ENCODE measurements around the gene CCDC177.
"Not testable (repeated sequence)": the region's sequence is repeated elsewhere in the genome, so short reads cannot be mapped to it uniquely, and the experiment has no call there.

The CCDC177 gene

DNA sequence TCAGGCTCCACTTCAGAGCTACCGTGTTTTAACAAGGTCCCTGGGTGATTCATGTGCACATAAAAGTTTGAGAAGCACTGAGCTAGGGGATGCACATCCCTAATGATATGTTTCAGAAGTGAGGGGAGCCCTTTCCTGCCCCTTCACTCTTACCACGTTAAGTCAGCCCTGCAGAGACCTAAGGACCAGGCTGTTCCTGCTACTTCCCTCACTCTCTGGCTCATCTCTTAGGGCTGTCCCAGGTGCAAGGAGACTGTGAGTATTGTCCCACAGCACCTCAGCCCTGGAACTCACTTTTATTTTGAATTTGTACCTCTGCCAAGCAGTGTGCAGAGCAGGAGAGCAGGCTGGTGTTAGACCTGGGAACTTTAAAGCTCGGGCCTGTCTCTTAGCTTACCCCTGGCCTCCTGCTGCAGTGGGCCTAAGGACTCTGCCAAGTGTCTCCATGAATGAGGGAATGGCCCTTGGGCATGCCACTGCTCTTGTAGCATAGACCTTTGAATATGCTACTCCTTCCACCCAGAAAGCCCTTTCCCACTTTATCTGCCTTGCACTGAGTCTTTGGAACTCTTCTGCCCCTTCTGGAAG is 25.7 kb upstream of the CCDC177 start:
- no peak for DNase-seq (ENCODE audit: low read depth in 2 of 2)

DNA sequence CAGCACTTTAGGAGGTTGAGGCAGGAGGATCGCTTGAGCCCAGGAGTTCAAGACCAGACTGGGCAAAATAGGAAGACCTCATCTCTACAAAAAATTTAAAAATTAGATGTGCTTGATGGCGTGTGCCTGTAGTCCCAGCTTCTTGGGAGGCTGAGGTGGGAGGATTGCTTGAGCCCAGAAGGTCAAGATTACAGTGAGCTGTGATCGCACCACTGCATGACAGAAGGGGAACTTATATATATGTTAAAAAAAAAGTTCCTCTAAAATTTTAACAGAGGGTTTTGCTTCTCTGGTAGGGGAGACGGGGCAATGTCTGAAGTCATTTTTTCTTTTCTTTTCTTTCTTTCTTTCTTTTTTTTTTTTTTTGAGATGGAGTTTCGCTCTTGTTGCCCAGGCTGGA is 24.8 kb upstream of the CCDC177 start:
- not testable (repeated sequence) for DNase-seq (ENCODE audit: low read depth in 2 of 2)

DNA sequence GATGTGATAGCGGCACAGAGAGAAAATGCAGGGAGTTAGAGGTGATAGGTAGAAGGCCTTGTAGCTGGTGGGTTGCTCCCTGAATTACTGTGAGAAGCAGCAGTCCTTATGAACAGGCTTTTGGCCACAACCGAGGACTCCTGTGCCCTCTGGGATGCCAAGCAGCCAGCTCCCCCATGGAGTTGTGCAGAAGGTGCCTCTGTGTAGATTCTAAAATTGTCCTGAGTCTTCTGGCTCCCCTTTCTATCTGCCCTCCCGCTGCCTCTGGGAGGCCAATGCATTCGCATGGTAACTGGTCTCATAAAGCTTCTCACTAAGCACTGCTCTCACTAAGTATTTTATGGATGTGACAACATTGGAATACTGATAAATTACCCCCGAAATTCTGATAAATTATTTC is 20.7 kb upstream of the CCDC177 start:
- DNase-seq (ENCODE audit: low read depth in 2 of 2) = no peak

DNA sequence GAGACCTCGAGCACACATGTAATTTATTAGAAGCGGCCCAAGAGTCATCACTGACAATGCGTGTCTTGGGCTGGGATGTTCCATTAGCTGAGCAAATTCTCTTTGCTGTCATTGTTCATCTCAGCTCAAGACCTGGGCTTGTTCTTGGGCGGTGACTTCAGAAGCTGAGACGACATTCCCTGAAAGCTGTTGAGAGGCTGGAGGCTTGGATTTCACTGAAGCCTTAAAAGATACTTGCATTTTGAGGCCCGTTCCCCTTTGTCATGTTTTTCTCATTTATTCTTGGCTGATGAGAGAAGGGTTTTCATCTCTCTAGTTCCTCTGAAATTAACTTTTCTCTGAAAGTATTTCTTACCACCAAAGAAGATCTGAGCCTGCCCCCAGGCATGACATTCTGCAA is 20.2 kb upstream of the CCDC177 start:
- no peak for DNase-seq (ENCODE audit: low read depth in 2 of 2)

DNA sequence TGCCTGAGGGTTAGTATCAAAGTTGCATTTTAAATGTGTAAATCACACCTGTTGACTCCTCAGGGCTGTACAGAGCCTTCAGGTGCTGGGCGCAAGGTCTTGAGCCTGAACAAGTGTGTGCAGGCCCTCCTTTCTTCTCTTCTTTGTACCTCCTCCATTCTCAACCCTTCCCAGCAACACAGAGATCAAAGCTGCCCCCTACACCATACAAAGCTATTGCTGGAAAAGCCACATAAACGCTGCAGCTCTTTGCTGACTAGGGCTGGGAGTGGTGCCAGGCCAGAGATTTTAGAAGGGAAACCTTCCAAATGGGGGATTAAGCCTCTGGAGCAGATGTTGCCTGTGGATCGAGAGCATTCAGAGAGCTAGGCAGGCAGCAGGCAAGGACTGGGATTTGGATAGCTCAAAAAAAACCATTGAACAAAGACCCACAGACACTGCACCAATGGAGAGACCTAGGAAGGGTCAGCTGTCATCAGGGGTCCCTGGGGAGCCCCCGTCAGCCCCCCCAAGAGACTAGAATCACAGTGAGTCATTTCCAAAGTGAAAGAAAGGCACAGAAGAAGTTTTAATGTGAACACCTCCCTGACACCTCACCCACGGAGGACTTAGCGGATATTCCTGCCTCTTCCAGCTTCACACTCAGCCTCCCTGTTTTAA is 18.5 kb upstream of the CCDC177 start:
- DNase-seq (ENCODE audit: low read depth in 2 of 2) = no peak

DNA sequence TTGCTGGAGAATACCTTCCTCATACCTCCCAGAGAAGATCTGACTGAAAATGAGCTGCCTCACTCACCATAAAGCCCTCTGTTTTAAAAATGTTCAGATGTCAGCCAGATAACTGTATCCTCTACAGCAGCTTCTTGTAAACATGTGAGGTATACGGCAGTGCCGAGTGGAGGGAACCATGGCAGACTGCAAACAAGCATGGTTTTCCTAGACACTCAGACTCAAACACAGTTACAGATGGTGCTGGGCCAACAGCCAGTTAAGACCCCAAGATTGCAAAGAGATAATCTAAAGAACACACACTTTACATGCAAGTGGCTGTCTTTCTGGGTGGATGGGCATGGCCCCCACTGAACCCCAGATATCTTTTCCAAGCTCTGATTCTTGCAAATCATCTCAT is 16.6 kb upstream of the CCDC177 start:
- no peak for DNase-seq (ENCODE audit: low read depth in 2 of 2)

DNA sequence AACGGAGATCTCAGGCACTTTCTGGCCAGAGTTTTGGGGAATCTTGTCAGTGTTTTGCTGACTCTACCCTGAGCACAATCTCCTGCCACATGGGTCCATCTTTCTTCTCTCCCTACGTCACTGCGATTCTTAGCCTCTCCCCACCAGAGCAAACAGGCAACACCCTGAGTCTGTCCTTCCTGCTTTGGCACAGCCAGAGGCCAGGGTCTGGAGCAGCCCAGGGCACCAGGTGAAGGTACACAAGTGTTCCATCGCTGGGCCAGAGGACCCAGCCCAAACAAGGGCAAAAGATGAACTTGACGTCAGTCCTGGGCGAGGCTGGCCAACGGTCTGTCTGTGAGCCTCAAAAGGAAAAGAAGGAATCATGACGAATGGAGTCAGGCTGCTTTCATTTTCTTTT is 12.7 kb upstream of the CCDC177 start:
- no peak for DNase-seq (ENCODE audit: low read depth in 2 of 2)

DNA sequence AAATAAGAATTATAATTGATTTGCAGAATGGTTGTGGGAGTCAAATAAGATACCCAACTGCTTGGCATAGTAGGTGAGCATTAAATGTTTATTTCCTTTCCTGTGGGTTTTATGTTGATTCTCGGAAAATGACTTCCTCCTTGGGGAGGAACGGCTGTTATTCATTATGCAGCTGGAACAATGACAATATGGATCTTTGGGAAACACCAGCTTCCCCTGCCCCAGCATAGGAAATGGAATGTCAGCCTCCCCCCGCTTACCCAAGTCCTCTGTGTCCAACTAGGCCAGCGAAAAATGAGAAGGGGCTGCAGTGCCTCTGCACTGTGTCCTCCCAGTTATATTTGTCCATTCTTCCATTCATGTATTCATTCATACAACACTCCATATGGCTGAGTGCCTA is 11.7 kb upstream of the CCDC177 start:
- no peak for DNase-seq (ENCODE audit: low read depth in 2 of 2)

DNA sequence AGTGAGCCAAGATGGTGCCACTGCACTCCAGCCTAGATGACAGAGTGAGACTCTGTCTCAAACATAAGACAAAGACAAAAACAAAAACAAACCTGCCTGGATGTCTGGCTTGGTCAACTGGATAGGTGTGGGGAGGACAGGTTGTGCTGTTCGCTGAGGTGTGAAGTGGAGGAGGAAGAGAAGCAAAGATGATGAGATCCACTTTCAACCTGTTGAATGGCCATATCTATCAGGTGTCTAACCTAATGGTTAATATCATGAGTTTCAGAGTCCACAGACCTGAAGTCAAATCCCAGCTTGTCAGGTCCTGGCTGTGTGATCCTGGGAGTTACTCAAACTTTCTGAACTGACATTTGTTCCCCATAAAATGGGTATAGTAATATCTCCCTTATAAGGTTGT is 9.7 kb upstream of the CCDC177 start:
- DNase-seq (ENCODE audit: low read depth in 2 of 2) = no peak

DNA sequence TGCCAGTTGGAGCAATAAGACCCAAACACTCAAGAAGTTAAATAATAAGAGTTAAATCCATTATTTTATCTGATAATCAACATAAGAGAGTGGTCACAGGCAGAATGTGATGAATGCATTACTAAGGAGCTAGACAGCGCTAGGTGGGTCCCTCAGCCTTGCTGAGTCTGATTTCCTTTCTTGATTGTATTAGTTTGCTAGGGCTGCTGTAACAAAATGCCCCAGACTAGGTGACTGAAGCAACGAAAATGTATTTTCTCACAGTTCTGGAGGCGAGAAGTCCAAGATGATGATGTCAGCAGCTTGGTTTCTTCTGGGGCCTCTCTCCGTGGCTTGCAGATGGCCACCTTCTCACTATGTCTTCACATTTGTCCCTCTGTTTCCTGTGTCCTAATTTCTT is 8.2 kb upstream of the CCDC177 start:
- no peak for DNase-seq (ENCODE audit: low read depth in 2 of 2)

DNA sequence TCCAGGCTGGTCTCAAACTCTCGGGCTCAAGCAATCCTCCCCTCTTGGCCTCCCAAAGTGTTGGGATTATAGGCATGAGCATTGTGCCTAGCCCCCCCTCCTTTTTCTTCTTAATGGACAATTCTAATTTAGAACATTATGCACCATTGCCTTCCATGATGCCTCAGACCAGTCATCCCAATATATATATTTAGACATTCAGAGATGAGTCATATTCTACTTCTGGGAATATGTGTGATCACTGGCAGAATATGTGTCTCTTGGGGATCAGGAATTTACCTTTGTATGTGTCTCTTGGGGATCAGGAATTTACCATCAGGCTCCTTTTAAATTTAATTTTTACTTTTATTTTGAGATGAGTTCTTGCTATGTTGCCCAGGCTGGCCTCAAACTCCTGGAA is 7.5 kb upstream of the CCDC177 start:
- DNase-seq (ENCODE audit: low read depth in 2 of 2) = no peak

DNA sequence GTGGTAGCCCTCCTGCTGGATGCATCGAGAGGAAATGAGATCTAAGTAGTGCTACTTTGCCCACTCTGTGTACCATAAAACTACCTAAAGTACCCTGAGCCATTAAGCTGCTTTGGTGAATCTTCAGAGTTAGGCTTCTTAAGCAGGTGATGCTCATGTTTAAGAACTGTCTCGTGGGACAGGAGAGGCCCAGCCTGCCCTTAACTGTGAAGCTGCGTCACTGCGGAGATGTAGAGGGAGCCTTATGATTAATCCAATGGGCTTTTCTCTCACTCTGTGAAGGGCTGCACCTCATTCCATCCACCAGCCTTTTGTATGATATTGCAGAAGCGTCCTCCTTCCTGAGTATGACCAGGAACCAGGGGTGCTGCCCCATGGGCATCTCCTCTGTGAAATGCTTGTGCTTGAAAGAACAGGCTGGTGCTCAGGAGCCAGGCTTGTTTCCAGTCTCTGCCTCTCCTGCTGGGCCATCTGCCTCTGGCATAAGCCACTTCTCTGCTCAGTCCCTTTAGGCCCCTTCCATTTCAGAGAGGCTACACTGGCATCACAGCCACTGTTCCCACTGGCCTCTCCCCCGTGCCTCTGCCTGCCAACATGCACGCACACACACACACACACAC is 6.8 kb upstream of the CCDC177 start:
- no peak for DNase-seq (ENCODE audit: low read depth in 2 of 2)

DNA sequence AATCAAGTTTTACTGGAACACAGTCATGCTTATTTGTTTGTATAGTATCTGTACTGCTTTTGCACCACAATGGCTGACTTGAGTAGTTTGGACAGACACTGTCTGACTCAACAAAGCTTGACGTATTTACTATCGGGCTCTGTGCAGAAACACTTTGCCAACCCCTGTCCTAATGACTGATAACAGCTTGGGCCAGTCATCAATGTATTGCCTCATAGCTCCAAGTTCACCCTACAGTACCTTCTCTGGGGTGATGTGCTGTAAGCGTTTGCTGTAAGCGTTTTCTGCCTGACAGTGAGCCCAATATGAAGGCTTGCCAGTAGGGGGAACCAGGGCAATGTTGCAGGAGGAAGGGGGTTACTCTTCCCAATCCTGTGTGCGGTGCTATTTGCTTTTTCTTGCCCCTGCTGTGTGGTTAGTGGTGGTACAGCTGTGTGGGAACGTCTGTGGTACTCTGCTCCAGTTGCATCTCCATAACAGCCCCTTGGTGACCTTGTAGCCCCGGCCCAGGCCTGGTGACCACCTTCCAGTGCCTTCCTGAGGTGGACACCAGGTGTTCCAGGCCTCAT is 5.4 kb upstream of the CCDC177 start:
- no peak for DNase-seq (ENCODE audit: low read depth in 2 of 2)

DNA sequence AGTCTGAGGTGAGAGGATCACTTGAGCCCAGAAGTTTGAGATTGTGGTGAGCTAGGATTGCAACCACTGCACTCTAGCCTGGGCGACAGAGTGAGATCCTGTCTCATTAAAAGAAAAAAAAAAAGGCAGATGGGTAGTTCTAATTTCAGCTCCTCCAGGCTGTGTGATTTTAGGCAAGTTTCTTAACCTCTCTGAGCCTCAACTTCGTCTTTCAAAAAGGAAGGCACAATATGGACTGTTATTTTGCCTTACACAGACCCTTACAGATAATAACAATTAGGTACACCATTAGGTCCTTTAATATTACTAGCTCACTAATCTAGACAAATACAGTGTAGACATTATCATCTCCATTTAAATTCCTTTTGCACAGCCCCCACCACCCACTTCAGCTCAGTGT is 4.8 kb upstream of the CCDC177 start:
- DNase-seq (ENCODE audit: low read depth in 2 of 2) = no peak

DNA sequence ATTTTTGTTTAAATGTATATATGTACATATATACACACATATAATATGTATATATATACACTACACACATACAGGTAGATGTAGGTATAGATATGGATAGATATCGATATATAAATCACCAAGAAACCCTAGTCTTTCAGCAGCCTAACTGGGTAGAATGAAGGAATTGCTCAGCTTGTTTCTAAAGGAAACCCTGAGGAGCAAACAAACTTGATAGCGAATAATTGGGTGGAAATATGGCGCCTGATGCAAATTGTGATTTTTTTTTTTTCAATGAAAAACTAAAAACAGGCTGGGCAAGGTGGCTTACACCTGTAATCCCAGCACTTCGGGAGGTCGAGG is 254 bp upstream of the CCDC177 start:
- no peak for DNase-seq (ENCODE audit: low read depth in 2 of 2)

DNA sequence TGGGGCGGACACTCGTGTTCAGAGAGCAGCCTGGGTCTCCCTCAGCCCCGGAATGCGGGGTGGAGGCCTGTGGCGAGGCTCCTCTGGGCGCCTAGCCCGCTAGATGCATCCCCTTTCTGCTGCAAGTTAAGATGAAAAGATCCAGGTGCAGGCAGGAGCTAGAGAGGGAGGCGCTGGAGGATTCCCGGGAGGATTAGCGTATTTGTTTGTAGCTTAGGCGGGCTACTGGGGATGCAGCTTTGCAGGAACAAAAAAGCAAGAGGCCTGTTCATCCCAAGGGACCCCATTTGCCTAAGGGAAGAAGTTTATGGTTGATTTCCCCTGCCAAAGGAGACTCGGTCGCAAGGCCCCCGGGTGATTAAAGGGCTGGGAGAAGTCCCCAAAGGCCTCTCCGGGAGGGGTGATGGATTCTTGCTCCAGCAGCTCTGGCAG is 824 bp downstream of the CCDC177 start:
- DNase-seq (ENCODE audit: low read depth in 2 of 2) = no peak

DNA sequence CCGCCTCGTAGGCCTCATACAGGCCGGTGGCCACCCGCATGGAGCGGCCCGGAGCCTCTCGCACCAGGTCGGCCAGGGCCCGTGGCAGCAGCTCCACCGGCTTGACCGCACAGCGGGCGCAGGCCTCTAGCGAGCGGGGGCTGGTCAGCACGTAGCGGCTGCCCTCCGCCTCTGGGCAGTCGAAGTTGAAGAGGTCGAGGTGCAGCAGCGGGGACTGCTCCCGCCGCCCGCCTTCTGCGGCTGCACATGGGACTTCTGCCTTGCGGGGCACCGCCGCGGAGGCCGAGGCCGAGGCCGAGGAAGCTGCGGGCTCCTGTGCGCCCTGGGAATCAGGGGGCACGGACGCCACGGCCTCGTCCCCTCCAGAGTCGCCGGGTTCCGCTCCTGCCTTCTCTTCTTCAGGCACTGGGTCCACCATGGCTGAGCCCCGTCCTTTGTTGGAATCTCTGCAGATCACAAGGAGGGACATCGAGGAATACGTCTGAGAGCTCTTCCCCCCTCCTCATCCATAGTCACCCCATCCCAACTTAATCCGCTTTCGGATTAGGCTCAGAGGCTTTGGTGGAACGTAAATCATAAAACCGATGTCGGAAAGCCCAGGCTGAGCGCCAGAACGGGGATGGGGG is 1.4 kb downstream of the CCDC177 start:
- DNase-seq (ENCODE audit: low read depth in 2 of 2) = no peak

DNA sequence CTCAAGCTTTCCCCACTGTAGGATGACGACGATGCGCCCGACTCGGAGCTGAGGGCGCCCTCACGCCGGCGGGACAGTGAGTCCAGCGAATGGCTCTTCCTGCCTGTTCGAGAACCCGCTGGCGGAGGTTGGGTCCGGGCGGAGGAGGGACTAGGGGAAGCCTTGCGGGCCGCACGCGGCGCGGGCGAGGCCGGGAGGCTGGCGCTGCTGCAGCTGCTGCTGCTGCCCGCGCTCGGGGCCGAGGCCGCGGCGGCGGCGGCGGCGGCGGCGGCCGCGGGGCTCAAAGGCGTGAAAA is 1.9 kb downstream of the CCDC177 start:
- DNase-seq (ENCODE audit: low read depth in 2 of 2) = no peak

DNA sequence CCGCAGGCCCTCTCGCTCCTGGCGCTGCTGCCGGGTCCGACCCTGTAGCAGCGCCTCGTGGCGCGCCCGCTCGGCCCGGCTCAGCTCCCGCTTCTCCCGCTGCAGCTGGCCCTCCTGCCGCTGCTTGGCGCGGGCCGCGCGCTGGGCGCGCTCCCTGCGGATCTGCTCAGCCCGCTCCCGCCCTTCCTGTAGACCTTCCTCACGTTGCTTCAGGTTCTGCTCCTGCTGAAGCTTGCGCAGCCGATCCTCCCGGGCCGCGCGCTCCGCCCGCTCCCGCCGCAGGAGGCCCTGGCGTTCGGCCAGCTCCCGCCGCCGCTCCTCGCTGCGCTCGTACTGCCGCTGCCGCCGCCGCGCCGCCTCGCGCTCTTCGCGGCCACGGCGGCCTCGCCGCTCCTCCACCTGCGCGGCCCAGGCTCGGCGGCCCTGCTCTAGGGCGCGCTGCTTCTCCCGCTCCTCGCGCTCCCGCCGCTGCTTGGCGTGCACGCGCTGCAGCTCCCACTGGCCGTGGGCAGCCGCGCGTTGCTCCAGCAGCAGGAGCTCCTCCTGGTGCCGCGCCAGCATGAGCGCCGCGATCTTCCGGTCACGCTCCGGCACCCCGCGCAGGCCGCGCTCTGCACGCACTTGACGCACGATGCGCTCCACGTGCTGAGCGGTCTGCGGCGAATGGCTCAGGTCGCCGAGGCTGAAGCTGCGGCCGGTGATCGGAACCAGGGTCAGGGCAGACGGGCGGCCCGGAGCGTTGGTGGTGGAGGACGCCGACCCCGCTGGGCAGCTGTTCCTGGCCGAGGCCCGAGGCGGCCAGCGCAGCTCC is 2.4 kb downstream of the CCDC177 start:
- DNase-seq (ENCODE audit: low read depth in 2 of 2) = no peak

DNA sequence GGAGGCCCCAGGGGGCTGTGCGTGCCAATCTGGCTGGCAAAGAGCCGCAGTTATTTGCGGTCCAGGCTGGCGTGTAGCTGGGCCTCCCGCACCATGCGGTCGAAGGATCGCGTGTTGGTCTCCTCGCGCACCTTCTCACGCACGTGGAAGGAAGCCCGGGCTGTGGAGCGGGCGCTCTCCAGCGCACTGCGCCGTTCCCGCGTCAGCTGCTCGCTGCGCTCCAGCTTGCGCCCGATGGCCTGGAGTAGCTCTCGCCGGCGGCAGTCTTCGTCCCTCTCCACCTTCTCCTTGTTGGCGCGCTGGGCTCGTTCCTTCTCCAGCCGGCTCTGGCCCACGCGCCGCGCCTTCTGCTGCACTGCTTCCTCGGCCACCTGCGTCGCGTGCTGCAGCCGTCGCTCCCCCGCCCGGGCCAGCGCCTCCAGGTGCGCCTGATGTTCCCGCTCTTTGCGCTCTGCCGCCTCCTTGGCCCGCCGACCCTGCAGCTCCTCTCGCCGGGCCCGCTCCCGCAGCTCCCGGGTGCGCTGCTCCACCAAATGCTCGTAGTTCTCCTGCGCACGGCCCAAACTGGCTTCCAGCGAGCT is 3.1 kb downstream of the CCDC177 start:
- DNase-seq (ENCODE audit: low read depth in 2 of 2) = no peak

DNA sequence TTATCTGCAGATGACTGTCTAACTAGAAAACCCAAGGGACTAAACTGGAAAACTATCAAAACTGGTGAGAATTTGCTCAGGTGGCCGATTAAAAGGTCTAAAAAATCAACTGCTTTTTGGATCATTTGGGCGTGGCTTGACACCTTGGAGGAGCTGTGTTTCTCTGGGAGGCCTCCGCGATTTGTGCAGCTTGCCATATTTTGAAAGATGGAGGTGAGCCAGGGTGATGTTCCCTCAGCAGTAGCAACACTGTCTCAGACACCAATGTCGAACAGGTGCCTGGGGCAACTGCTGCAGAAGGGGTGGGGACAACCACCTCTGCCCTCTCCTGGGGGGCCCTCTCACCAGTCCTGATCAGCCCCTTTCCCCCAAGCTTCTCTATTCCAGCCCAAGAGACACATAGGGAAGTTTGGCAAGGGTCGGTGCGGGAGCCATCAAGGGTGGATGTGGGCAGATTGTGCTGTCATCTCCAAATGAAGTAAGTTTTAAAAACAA is 3.8 kb downstream of the CCDC177 start:
- DNase-seq (ENCODE audit: low read depth in 2 of 2) = no peak

DNA sequence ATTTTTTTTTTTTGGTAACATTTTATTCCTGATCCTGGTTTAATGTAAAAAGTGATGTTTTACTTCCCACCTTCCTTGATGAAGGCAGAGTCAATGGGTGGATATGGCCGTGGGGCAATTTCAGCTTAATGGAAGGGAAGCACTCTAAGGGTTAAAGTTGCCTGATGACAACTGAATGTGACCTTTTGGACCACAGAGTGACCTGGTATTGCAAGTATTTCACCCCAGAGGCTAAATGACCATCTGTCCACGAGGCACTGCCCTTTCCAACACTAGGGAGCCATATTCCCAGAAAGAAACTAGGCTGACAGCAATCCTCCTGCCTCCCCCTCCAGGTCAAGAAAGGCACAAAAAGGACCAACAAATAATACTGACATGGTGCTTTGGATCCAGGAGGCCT is 4.8 kb downstream of the CCDC177 start:
- no peak for DNase-seq (ENCODE audit: low read depth in 2 of 2)
